Adrenal gland (tissue), 12 donors: ENCODE results near the gene USP34. TPM values are rescaled to one million over a fixed set of nuclear protein-coding genes. Genes with fewer than 3 reads are reported as not detected.
"Not testable (repeated sequence)": the region's sequence is repeated elsewhere in the genome, so short reads cannot be mapped to it uniquely, and the experiment has no call there.

Experiments used
- DNase-seq, 7 donors: peaks; one replicate each; pipeline ENCODE4 v3.0.0-alpha.2; 2019 to 2020
- H3K27ac ChIP-seq, 5 donors: fragments of 200-600 bp; sonication (generic) in 4 of 5; 1 replicate in 3 of 5; 2 replicates in 2 of 5; pipeline versions ENCODE4 v1.5.1 to v1.8.0; 2016 to 2020; ENCODE audit warnings: mild to moderate bottlenecking in 1 of 5
- H3K27me3 ChIP-seq: fragments of 200-600 bp; 2 replicates; pipeline ENCODE4 v1.8.0; 2021
- H3K36me3 ChIP-seq, 2 donors: fragments of 200-600 bp; replicated peaks in 1 of 2; 1 replicate in 1 of 2; 2 replicates in 1 of 2; pipeline versions ENCODE4 v1.5.1 to v1.8.0; 2018 to 2022
- H3K4me1 ChIP-seq, 2 donors: fragments of 200-600 bp; replicated peaks in 1 of 2; 1 replicate in 1 of 2; 2 replicates in 1 of 2; pipeline versions ENCODE4 v1.5.1 to v1.8.0; 2018 to 2021
- H3K4me3 ChIP-seq, 4 donors: fragments of 200-600 bp; sonication (generic) in 3 of 4; one replicate each; pipeline ENCODE4 v1.5.1; 2016 to 2018
- H3K9me3 ChIP-seq, 3 donors: fragments of 200-600 bp; sonication (generic) in 1 of 3; replicated peaks in 1 of 3; 1 replicate in 2 of 3; 2 replicates in 1 of 3; pipeline versions ENCODE4 v1.5.1 to v1.8.0; 2016 to 2021
- CTCF ChIP-seq, 6 experiments: fragments of 450-650 bp in 4 of 6; fragments of 200-600 bp in 2 of 6; sonication (generic) in 1 of 6; IDR thresholded peaks; 1 replicate in 5 of 6; 2 replicates in 1 of 6; pipeline versions ENCODE4 v1.5.1 to v1.8.0; 2016 to 2021; ENCODE audit warnings: antibody characterized with exemption in 6 of 6, mild to moderate bottlenecking in 2 of 6, moderate library complexity in 1 of 6
- POLR2A ChIP-seq, 2 donors: fragments of 450-650 bp; IDR thresholded peaks; one replicate each; pipeline ENCODE4 v1.6.1; 2017; ENCODE audit warnings: antibody characterized with exemption in 2 of 2, mild to moderate bottlenecking in 2 of 2, moderate library complexity in 1 of 2
- WGBS, 4 donors: extraction: QIAGEN DNeasy Blood & Tissue Kit in 2 of 4; methylation state at CpG; one replicate each; pipeline versions ENCODE4 v1.1.5 to v1.1.7; 2013 to 2017; 5-methylcytosine and 5-hydroxymethylcytosine counted together
- intact Hi-C, 2 donors: fragments of 100-400 bp; cut with DNase I; formaldehyde crosslinking; loops; one replicate each; pipeline versions ENCODE4 v1.14.1 to v1.15.0; 2022 to 2023
- polyA plus RNA-seq, 3 donors: library from polyadenylated mRNA; stranded (reverse); fragments of 200-250 nt in 2 of 3; fragments of 350-450 nt in 1 of 3; fragmentation: Illumina TruSeq in 1 of 3; extraction: RNeasy Lipid Tissue Mini Kit (QIAGEN cat#74804) in 1 of 3; gene quantifications; one replicate each; pipeline ENCODE4 v1.2.3, GENCODE V29; 2013 to 2014
- total RNA-seq, 9 donors: library from RNA; depleted of rRNA in 4 of 9; stranded (reverse); fragments of >200 nt in 4 of 9; fragments of 120-200 nt in 1 of 9; fragmentation: NEBNext Ultra II Directional in 1 of 9; extraction: Animal tissue kit (Norgen Biotek cat#: 25700) in 1 of 9; gene quantifications; one replicate each; pipeline versions ENCODE4 v1.1.0 to v1.2.4, GENCODE V29; 2013 to 2023
- donor health status: healthy with polysubstance abuse.
- donor health status: Bipolar disorder and iron deficiency.
- donor health status: DM: yes; HTN: yes; CAD: no.
- donor health status: DM: no; HTN: no; CAD: no.
- donor health status: DM: no; HTN: no; CAD: no.
- donor health status: DM: yes; HTN: yes; CAD: no.

Gene USP34
- total and polyA plus RNA-seq, 12 donors = 78.1 to 163 (median 99.2) TPM

DNA sequence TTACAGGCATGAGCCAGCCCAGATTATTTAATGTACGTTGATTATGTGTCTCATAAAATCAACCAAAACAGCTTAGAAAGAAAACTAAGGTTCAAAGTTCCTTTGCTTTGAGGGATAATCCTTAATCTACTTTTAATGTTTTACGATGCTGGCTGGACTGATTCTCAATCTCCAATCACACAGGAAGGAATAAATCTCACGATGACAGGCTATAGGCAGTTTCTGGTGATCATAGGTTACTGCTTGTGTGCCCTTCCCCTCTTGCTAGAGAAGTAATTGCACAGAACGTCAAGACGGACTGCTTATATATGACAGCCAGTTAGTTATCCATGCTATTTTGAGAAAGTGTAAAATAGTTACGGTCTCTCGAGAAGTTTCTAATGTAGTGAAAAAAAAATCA is 265.8 kb downstream of the USP34 start:
- DNase-seq = no peak
- no peaks in the 10 kb centered on the region for H3K4me1 ChIP-seq
- intact Hi-C loops = no loop called here
- H3K4me3 ChIP-seq = no peak overlapping the region
- 86 to 92% (median 92%) methylated on average over 7 of the region's 7 CpGs for WGBS, 4 donors
- H3K27ac ChIP-seq = no peak overlapping the region
- no peaks in the 10 kb centered on the region for H3K27me3 ChIP-seq
- TF ChIP-seq CTCF (IDR thresholded peaks at IDR 0.05) (no peak), POLR2A (IDR thresholded peaks at IDR 0.05) (no peak)
- H3K9me3 ChIP-seq = no peaks in the 10 kb centered on the region
- H3K36me3 ChIP-seq = peaks cover 0 to 75% of the 10 kb centered on the region in 2 donors

DNA sequence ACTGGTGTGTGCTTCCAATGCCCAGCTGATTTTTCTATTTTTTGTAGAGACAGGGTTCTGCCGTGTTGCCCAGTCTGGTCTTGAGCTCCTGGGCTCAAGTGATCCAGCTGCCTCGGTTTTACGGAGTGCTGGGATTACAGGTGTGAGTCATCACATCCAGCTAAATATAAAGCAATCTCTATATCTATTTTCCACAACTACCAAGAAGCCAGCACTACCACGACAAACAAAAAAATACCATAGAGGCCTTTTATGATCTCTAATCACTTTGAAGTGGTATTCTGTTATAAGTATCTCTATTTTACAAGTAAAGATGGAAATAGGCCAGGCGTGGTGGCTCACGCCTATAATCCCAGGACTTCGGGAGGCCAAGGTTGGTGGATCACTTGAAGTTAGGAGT is 274.2 kb downstream of the USP34 start:
- Histone ChIP-seq H3K9me3 (no peaks in the 10 kb centered on the region), H3K4me1 (no peaks in the 10 kb centered on the region), H3K36me3 (peaks cover 0 to 14% of the 10 kb centered on the region in 2 donors), H3K4me3 (no peak overlapping the region), H3K27me3 (no peaks in the 10 kb centered on the region), H3K27ac (no peak overlapping the region)
- peak in 1 of 7 donors; percentile 18 for DNase-seq
- WGBS, 4 donors = 93 to 95% (median 93%) methylated on average over 7 of the region's 7 CpGs
- TF ChIP-seq CTCF (IDR thresholded peaks at IDR 0.05) = no peak
- no peak for TF ChIP-seq POLR2A (IDR thresholded peaks at IDR 0.05)
- intact Hi-C loops = no loop called here

DNA sequence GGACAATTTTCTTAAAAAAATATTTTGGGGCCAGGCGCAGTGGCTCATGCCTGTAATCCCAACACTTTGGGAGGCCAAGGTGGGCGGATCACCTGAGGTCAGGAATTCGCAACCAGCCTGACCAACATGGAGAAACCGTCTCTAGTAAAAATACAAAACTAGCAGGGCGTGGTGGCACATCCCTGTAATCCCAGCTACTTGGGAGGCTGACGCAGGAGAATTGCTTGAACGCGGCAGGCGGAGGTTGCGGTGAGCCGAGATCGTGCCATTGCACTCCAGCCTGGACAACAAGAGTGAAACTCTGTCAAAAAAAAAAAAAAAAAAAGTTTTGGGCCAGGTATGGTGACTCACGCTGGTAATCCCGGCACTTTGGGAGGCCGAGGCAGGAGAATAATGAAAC is 276.2 kb downstream of the USP34 start:
- intact Hi-C loops, H3K9me3 ChIP-seq, H3K4me1 ChIP-seq, H3K4me3 ChIP-seq, H3K27me3 ChIP-seq, H3K27ac ChIP-seq, DNase-seq: not testable (repeated sequence)
- H3K36me3 ChIP-seq = peaks cover 0 to 11% of the 10 kb centered on the region in 2 donors
- 85 to 96% (median 92%) methylated on average over 13 to 15 of the region's 15 CpGs for WGBS, 4 donors

DNA sequence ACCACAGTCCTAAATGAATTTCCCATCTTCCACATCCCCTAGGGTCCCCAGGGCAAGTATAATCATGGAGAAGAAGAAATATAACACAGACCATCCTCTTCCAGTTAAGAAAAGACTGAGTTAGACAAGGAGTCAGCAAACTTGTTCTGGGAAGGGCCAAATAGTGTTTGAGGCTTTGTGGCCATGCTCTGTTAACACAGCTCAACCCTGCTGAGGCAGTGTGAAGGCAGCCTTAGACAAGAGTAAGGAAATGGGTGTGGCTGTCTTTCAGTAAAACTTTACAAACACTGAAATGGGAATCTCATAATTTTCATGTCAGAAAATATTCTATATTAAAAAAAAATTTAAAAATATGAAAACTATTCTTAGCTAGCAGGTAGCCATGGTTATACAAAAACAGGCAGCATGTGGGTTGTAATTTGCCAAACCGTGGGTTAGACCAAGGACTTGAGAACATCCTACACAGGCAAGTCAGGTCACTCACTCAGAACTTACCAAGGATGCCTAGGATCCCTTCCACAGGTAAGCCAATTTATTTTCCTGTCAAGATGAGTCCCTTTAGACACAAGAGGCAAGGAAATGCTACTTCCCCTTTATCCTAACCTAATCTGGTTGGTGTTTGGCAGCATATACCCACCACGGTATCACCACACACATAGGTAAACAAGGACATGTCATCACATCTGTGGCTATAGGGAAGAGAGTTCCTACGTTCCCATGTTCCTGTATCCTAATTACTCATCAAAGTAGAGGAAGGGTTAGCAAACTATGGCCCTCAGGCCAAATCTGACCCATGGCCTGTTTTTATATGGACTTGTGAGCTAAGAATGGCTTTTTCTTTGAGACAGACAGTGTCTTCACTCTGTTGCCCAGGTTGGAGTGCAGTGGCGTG is 277.0 kb downstream of the USP34 start:
- TF ChIP-seq POLR2A (IDR thresholded peaks at IDR 0.05) (no peak), CTCF (IDR thresholded peaks at IDR 0.05) (no peak)
- peaks cover 0 to 16% of the 10 kb centered on the region in 2 donors for H3K36me3 ChIP-seq
- intact Hi-C loops = no loop called here
- H3K4me3 ChIP-seq = no peak overlapping the region
- no peaks in the 10 kb centered on the region for H3K4me1 ChIP-seq
- no peak overlapping the region for H3K27ac ChIP-seq
- H3K27me3 ChIP-seq = no peaks in the 10 kb centered on the region
- DNase-seq = no peak
- H3K9me3 ChIP-seq = no peaks in the 10 kb centered on the region
- WGBS, 4 donors = 85 to 97% (median 86%) methylated on average over 4 of the region's 4 CpGs

DNA sequence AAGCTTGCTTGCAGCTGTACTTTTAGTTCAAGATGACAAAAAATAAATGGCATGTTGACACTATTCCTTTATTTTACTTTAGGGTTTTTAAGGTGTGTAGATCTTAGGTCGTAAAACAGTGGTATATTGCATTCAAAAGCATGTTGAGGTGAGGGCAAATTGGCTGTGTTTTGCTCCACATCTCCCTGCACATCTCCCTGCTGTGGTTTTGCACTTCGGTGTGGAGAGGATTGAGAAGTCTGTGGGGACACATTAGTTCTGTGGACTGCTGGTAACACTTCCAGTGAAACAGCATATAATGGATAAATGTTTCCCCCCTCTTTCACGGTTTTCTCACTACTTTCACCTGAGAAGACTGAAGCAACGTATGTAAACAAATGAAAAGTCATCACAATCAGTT is 283.8 kb downstream of the USP34 start:
- Histone ChIP-seq H3K4me1 (peaks cover under 1 to 4% of the 10 kb centered on the region in 2 donors), H3K27me3 (no peaks in the 10 kb centered on the region), H3K9me3 (no peaks in the 10 kb centered on the region), H3K36me3 (peaks cover 0 to 75% of the 10 kb centered on the region in 2 donors), H3K27ac (no peak overlapping the region), H3K4me3 (no peak overlapping the region)
- DNase-seq = no peak
- intact Hi-C loops = no loop called here
- TF ChIP-seq POLR2A (IDR thresholded peaks at IDR 0.05) (no peak), CTCF (IDR thresholded peaks at IDR 0.05) (no peak)
- WGBS, 4 donors = 78 to 89% (median 83%) methylated on average over 4 of the region's 4 CpGs
